Superior temporal gyrus (tissue), 1 donor: ENCODE results near the gene PADI6.

Source experiments
- DNase-seq: peaks from one replicate; pipeline ENCODE4 v3.0.0-alpha.2; 2016; ENCODE audit errors: extremely low spot score

Gene PADI6

GRCh38 chr1:17434016-17434415, 62.0 kb downstream of the PADI6 start:
- DNase-seq = no peak

GRCh38 chr1:17434601-17435000, 62.6 kb downstream of the PADI6 start:
- no peak for DNase-seq

GRCh38 chr1:17436380-17437174, 64.6 kb downstream of the PADI6 start:
- no peak for DNase-seq

GRCh38 chr1:17437260-17437579, 65.2 kb downstream of the PADI6 start:
- DNase-seq = no peak

- no peak for DNase-seq
These were observed 65.8 kb downstream of the PADI6 start for GRCh38 chr1:17437580-17438317.

GRCh38 chr1:17438318-17439249, 66.6 kb downstream of the PADI6 start:
- no peak for DNase-seq

- DNase-seq = peak; percentile 73
These were observed 67.5 kb downstream of the PADI6 start, which contains the start of gene RCC2 for GRCh38 chr1:17439250-17440073. Gene RCC2, minus strand, starts transcription at chr1:17439677. Its CDS starts 1,163 bp downstream, at chr1:17438514.

GRCh38 chr1:17440074-17440826, 68.3 kb downstream of the PADI6 start:
- no peak for DNase-seq

- no peak for DNase-seq
These were observed 68.8 kb downstream of the PADI6 start for GRCh38 chr1:17440827-17441168.

- no peak for DNase-seq
These were observed 69.4 kb downstream of the PADI6 start for GRCh38 chr1:17441265-17441992.

- no peak for DNase-seq
These were observed 70.0 kb downstream of the PADI6 start for GRCh38 chr1:17441993-17442357.

- DNase-seq = no peak
These were observed 70.8 kb downstream of the PADI6 start for GRCh38 chr1:17442841-17443240.

- no peak for DNase-seq
These were observed 75.6 kb downstream of the PADI6 start for GRCh38 chr1:17447501-17447992.
